OCI-LY3 (cell line): ENCODE data around the gene CMIP.

ENCODE experiments used
- H2AFZ ChIP-seq: fragments of 200-600, 300-600 bp; shearing (Covaris generic); 2 replicates; pipeline ENCODE4 v1.6.0; 2014; ENCODE audit warnings: antibody characterized with exemption, low read depth, low read length
- H3K27ac ChIP-seq: fragments of 200-600, 300-600 bp; sonication (generic); 2 replicates; pipeline ENCODE4 v1.5.1; 2014; ENCODE audit warnings: mild to moderate bottlenecking, low read length, moderate library complexity, mixed read lengths
- H3K27me3 ChIP-seq: fragments of 200-600, 300-600 bp; sonication (generic); 2 replicates; pipeline ENCODE4 v1.6.1; 2014; ENCODE audit warnings: low read depth, low read length, mixed read lengths
- H3K36me3 ChIP-seq: fragments of 200-600, 300-600 bp; sonication (generic); replicated peaks from 2 replicates; pipeline ENCODE3; 2014; ENCODE audit warnings: low read depth, low read length, mixed read lengths
- H3K4me1 ChIP-seq: fragments of 300-600, 200-600 bp; sonication (generic); 2 replicates; pipeline ENCODE4 v1.6.1; 2014; ENCODE audit warnings: low read length, mixed read lengths
- H3K4me2 ChIP-seq: fragments of 200-600, 300-600 bp; sonication (generic); 2 replicates; pipeline ENCODE4 v1.6.1; 2014; ENCODE audit warnings: low read length, mixed read lengths
- H3K4me3 ChIP-seq: fragments of 300-600, 200-600 bp; sonication (generic); 2 replicates; pipeline ENCODE4 v1.5.1; 2014; ENCODE audit warnings: antibody characterized with exemption, mild to moderate bottlenecking, low read length, moderate library complexity
- H3K79me2 ChIP-seq: fragments of 300-600, 200-600 bp; shearing (Covaris generic); 2 replicates; pipeline ENCODE4 v1.6.1; 2014; ENCODE audit warnings: mild to moderate bottlenecking, low read length, mixed read lengths
- H3K9ac ChIP-seq: fragments of 300-600, 200-600 bp; shearing (Covaris generic); 2 replicates; pipeline ENCODE4 v1.6.0; 2014; ENCODE audit warnings: mild to moderate bottlenecking, low read length, moderate library complexity
- H3K9me3 ChIP-seq: fragments of 200-600, 300-600 bp; shearing (Covaris generic); 2 replicates; pipeline ENCODE4 v1.6.1; 2014; ENCODE audit warnings: low read length, mixed read lengths; ENCODE audit not compliant: insufficient read depth
- H4K20me1 ChIP-seq: fragments of 200-600, 300-600 bp; sonication (generic); 2 replicates; pipeline ENCODE4 v1.6.1; 2016; ENCODE audit warnings: low read length, mixed read lengths; ENCODE audit not compliant: insufficient read depth
- EZH2phosphoT487 ChIP-seq: fragments of 200-600 bp; shearing (Covaris generic); IDR thresholded peaks from 2 replicates; pipeline ENCODE4 v1.6.1; 2018; ENCODE audit warnings: antibody characterized with exemption, mixed run types, low read depth
- TF ChIP-seq, protein P1 (sequence below): fragments of 200-600, 300-600 bp; sonication (generic); IDR thresholded peaks from 2 replicates; pipeline ENCODE4 v1.5.1; 2014; ENCODE audit warnings: antibody characterized with exemption, low read length, low read depth

The CMIP gene

DNA sequence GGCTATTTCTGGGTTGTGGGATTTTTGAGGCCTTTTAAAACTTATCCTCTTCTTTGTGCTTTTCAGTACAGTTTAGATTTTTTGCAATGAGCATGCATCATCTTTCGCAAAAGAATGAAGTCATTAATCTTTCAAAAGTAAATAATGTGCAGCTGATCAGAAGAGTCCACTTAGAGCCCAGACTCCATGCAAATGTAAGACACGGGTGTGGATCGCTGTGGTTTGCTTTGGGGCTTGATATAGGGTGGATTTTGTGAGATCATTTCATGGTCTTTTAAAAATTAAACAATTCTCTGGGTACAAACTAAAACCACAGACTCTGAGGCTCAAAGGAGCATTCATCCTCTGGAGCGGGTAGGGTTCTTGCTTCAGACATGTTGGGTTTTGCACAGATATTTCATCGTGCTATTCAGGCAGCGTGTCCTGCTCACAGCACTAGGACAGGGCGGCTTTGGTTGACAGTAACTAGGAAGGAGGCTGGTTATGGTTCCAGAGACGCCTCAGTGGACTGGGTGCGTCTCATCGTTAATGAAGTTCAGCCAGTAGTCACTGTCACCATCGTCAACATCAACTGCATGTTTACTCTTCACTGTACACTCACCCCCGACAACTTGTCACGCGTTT is 205.1 kb downstream of the CMIP start:
- Histone ChIP-seq H3K4me2 (no peak overlapping the region), H3K27me3 (no peaks in the 10 kb centered on the region), H3K79me2 (peaks cover 8% of the 10 kb centered on the region; the same call in 1 of the 2 replicates), H3K4me3 (no peak overlapping the region), H4K20me1 (peaks cover 54% of the 10 kb centered on the region), H3K36me3 (peaks cover 11% of the 10 kb centered on the region), H3K4me1 (peaks cover 29% of the 10 kb centered on the region), H3K9ac (no peak overlapping the region), H3K27ac (no peak overlapping the region), H3K9me3 (no peaks in the 10 kb centered on the region), H2AFZ (no peak overlapping the region)
- TF ChIP-seq EZH2phosphoT487, result no peak
- TF ChIP-seq, protein P1, sequence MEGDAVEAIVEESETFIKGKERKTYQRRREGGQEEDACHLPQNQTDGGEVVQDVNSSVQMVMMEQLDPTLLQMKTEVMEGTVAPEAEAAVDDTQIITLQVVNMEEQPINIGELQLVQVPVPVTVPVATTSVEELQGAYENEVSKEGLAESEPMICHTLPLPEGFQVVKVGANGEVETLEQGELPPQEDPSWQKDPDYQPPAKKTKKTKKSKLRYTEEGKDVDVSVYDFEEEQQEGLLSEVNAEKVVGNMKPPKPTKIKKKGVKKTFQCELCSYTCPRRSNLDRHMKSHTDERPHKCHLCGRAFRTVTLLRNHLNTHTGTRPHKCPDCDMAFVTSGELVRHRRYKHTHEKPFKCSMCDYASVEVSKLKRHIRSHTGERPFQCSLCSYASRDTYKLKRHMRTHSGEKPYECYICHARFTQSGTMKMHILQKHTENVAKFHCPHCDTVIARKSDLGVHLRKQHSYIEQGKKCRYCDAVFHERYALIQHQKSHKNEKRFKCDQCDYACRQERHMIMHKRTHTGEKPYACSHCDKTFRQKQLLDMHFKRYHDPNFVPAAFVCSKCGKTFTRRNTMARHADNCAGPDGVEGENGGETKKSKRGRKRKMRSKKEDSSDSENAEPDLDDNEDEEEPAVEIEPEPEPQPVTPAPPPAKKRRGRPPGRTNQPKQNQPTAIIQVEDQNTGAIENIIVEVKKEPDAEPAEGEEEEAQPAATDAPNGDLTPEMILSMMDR, result no peak

DNA sequence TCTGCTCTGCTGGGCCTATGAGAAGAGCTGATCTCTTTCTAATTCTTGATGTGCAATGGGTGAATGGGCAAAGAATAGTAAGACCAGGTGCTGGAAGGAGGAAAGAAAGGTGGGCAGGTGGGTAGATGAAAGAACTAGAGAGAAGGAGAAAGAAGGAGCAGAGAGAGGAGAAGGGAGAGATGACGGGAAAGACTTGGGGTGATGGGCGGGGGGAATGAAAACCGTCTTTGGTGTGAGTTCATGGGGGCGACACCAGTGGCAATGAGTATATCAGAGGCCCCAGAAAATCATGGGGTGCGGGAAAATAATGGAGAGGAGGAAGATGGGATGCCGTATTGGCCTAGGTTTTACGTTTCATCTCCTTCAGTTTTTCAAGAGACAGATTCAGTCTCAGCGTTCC is 205.7 kb downstream of the CMIP start:
- TF ChIP-seq, protein P1, result no peak
- TF ChIP-seq EZH2phosphoT487, result no peak
- Histone ChIP-seq H3K9ac (no peak overlapping the region), H3K36me3 (peaks cover 11% of the 10 kb centered on the region), H3K27me3 (no peaks in the 10 kb centered on the region), H3K79me2 (peaks cover 8% of the 10 kb centered on the region; the same call in 1 of the 2 replicates), H3K4me1 (peaks cover 34% of the 10 kb centered on the region), H2AFZ (no peak overlapping the region), H4K20me1 (peaks cover 54% of the 10 kb centered on the region), H3K4me3 (no peak overlapping the region), H3K9me3 (no peaks in the 10 kb centered on the region), H3K27ac (no peak overlapping the region), H3K4me2 (no peak overlapping the region)

DNA sequence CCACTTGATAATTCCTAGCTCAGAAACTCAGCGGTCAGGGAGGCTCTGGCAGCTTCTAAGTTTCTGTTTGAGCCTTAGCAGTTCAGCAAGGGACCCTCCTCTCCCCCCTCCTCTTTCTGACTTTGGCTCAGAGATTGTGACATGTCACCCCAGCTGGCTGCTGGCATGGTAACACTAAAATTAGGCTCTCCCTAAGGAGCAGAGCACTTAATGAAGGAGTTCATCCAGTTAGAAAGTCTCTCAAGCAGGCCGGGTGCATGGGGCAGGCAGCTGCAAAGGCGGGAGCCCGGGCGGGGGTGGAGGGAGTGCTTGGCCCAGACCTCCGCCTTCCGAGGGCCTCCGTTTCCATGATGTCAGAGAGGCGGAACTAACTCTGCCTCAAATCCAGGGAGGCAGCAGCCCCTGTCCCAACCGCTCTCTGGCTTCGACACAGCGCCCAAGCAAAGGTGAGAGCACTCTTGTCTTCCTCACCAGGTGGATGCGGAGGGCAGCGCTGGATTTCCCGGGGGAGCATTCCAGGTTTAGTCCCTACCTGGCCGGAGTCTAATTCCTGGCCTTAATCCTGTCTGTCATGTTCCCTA is 206.5 kb downstream of the CMIP start:
- Histone ChIP-seq H3K27ac (no peak overlapping the region), H3K79me2 (peaks cover 9% of the 10 kb centered on the region), H3K9ac (no peak overlapping the region), H4K20me1 (peaks cover 56% of the 10 kb centered on the region), H3K27me3 (no peaks in the 10 kb centered on the region), H3K4me3 (no peak overlapping the region), H3K36me3 (peaks cover 11% of the 10 kb centered on the region), H3K4me1 (peaks cover 42% of the 10 kb centered on the region), H3K4me2 (no peak overlapping the region), H2AFZ (no peak overlapping the region), H3K9me3 (no peaks in the 10 kb centered on the region)
- TF ChIP-seq, protein P1, result no peak
- no peak for TF ChIP-seq EZH2phosphoT487

DNA sequence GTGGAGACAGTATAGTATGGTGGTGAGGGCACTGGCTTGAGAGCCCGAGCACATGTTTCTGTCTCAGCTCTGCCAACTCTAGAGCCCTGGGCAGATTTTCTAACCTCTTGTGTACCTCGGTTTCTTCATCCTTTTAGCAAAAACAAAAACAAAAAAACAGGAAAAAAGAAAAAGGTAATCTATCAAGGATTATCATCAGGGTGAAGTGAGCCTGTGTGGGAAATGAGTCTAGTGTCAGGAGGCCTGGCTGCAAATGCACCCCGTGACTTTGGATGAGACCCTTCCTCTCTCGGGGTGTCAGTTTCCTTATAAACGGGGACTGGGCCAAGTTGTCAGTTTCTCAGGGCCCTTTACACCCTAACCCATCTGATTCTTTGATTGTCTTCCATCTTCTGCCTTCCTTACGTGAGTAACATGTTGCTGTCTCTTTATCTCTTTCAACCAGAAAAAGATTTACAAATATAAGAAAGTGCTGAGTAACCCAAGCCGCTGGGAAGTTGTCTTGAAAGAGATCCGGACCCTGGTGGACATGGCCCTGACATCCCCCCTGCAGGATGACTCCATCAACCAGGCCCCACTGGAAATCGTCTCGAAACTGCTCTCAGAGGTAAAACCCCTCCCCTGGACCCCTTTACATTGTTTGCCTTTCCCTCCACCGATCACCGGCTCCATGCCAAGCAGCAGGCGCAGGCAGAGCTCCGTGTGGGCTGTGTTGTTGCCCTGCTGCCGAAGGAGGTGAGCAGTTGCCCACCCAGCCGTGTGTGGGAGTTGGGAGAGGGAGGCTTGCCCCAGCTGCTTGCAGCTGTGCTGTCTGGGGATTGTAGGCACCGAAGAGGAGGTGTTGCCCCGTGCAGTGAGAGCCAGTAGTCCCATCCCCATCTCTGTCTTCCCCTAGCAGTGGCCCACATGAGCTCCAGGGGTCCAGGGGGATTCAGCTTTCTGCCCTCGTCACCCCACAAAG is 207.4 kb downstream of the CMIP start:
- no peaks in the 10 kb centered on the region for H3K27me3 ChIP-seq
- H4K20me1 ChIP-seq, result peaks cover 54% of the 10 kb centered on the region
- no peaks in the 10 kb centered on the region for H3K9me3 ChIP-seq
- TF ChIP-seq, protein P1, result no peak
- no peak for TF ChIP-seq EZH2phosphoT487
- peaks cover 11% of the 10 kb centered on the region for H3K36me3 ChIP-seq
- H3K4me1 ChIP-seq, result peaks cover 51% of the 10 kb centered on the region
- peak overlapping the region; percentile 38 for H3K27ac ChIP-seq
- no peak overlapping the region for H2AFZ ChIP-seq
- peaks cover 12% of the 10 kb centered on the region for H3K79me2 ChIP-seq
- H3K4me3 ChIP-seq, result peak overlapping the region; percentile 56
- H3K4me2 ChIP-seq, result peak overlapping the region; percentile 90
- H3K9ac ChIP-seq, result no peak overlapping the region; the same call in 1 of the 2 replicates
